Sigmoid colon (tissue), 4 donors: ENCODE data around the gene MYO10.

Source experiments
- EP300 ChIP-seq, 4 donors: sonication (generic); formaldehyde crosslinking; IDR thresholded peaks; one replicate each; pipeline ENCODE4 v1.6.1; 2017; ENCODE audit warnings: antibody characterized with exemption in 4 of 4
- POLR2A ChIP-seq, 2 donors: fragments of 450-650 bp; IDR thresholded peaks; one replicate each; pipeline ENCODE4 v1.6.1; 2016; ENCODE audit warnings: antibody characterized with exemption in 2 of 2, mild to moderate bottlenecking in 2 of 2, moderate library complexity in 2 of 2
- POLR2AphosphoS5 ChIP-seq, 4 donors: sonication (generic); formaldehyde crosslinking; IDR thresholded peaks; one replicate each; pipeline ENCODE4 v1.6.1; 2017; ENCODE audit warnings: antibody characterized with exemption in 4 of 4
- TF ChIP-seq, protein P1 (sequence below), 4 experiments: fragments of 450-650 bp in 3 of 4; fragments of 200-600 bp in 1 of 4; IDR thresholded peaks; one replicate each; pipeline ENCODE4 v1.5.1; 2016 to 2019; ENCODE audit warnings: antibody characterized with exemption in 4 of 4, mild to moderate bottlenecking in 3 of 4, moderate library complexity in 2 of 4

DNA sequence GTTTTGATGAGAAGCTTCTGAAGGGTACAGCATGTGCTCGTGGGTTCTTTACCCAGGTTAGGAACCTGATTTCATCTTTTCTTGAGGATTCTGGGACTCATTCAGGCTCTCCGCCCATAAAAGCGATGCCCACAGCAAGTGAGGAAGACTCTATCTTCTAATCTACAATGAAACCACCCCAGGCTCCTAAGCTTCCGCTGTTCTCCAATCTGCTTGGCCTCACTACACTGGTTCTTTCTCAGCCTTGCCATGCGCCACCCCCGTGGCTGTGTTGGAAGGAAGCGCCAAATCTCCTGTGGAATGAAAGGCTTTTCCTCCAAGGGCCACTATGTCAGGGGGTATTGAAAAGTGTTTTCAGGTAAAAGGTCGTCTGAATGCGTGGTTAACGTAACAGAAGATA lies 135.6 kb downstream of the MYO10 start:
- TF ChIP-seq, protein P1, sequence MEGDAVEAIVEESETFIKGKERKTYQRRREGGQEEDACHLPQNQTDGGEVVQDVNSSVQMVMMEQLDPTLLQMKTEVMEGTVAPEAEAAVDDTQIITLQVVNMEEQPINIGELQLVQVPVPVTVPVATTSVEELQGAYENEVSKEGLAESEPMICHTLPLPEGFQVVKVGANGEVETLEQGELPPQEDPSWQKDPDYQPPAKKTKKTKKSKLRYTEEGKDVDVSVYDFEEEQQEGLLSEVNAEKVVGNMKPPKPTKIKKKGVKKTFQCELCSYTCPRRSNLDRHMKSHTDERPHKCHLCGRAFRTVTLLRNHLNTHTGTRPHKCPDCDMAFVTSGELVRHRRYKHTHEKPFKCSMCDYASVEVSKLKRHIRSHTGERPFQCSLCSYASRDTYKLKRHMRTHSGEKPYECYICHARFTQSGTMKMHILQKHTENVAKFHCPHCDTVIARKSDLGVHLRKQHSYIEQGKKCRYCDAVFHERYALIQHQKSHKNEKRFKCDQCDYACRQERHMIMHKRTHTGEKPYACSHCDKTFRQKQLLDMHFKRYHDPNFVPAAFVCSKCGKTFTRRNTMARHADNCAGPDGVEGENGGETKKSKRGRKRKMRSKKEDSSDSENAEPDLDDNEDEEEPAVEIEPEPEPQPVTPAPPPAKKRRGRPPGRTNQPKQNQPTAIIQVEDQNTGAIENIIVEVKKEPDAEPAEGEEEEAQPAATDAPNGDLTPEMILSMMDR (IDR thresholded peaks at IDR 0.05) = no peak
- TF ChIP-seq POLR2A (IDR thresholded peaks at IDR 0.05) (no peak), POLR2AphosphoS5 (IDR thresholded peaks at IDR 0.05) (no peak), EP300 (IDR thresholded peaks at IDR 0.05) (no peak)
